ENCODE results near the gene FNIP1. TPM values are rescaled to one million over a fixed set of nuclear protein-coding genes. Genes with fewer than 3 reads are reported as not detected.
A peak's percentile ranks its signal among the peaks of the same experiment; 100 is the strongest.
"Not testable (repeated sequence)": the region's sequence is repeated elsewhere in the genome, so short reads cannot be mapped to it uniquely, and the experiment has no call there.

The FNIP1 gene
- total RNA-seq, 1 donor from 2014 or later = 60.7 TPM

- no peak for DNase-seq (ENCODE audit: low spot score)
Observed at GRCh38 chr5:131639148-131639547, 157.7 kb downstream of the FNIP1 start.

GRCh38 chr5:131637694-131638093 lies 159.1 kb downstream of the FNIP1 start:
- no peak for DNase-seq (ENCODE audit: low spot score)

- DNase-seq (ENCODE audit: low spot score) = peak; percentile 41
Observed at GRCh38 chr5:131635684-131636572, 160.9 kb downstream of the FNIP1 start.

- peak; percentile 100 for DNase-seq (ENCODE audit: low spot score)
Observed at GRCh38 chr5:131634996-131635683, 161.7 kb downstream of the FNIP1 start, which contains the start of gene RAPGEF6. Gene RAPGEF6, minus strand, starts transcription at chr5:131635229. Its CDS starts 199 bp downstream, at chr5:131635030.

GRCh38 chr5:131634666-131634995 lies 162.2 kb downstream of the FNIP1 start:
- DNase-seq (ENCODE audit: low spot score) = no peak

- DNase-seq (ENCODE audit: low spot score) = no peak
Observed at GRCh38 chr5:131634238-131634637, 162.6 kb downstream of the FNIP1 start.

GRCh38 chr5:131633830-131634229 lies 163.0 kb downstream of the FNIP1 start:
- no peak for DNase-seq (ENCODE audit: low spot score)

GRCh38 chr5:131630963-131631350 lies 165.9 kb downstream of the FNIP1 start:
- no peak for DNase-seq (ENCODE audit: low spot score)

- no peak for DNase-seq (ENCODE audit: low spot score)
Observed at GRCh38 chr5:131630208-131630962, 166.4 kb downstream of the FNIP1 start.

- no peak for DNase-seq (ENCODE audit: low spot score)
Observed at GRCh38 chr5:131628990-131629389, 167.8 kb downstream of the FNIP1 start.

GRCh38 chr5:131627207-131627865 lies 169.5 kb downstream of the FNIP1 start:
- no peak for DNase-seq (ENCODE audit: low spot score)

- no peak for DNase-seq (ENCODE audit: low spot score)
Observed at GRCh38 chr5:131622633-131623032, 174.2 kb downstream of the FNIP1 start.

- not testable (repeated sequence) for DNase-seq (ENCODE audit: low spot score)
Observed at GRCh38 chr5:131621164-131621563, 175.7 kb downstream of the FNIP1 start.

- no peak for DNase-seq (ENCODE audit: low spot score)
Observed at GRCh38 chr5:131619102-131619501, 177.7 kb downstream of the FNIP1 start.

GRCh38 chr5:131617140-131617822 lies 179.5 kb downstream of the FNIP1 start:
- DNase-seq (ENCODE audit: low spot score) = no peak

- DNase-seq (ENCODE audit: low spot score) = no peak
Observed at GRCh38 chr5:131615957-131616356, 180.9 kb downstream of the FNIP1 start.

GRCh38 chr5:131613423-131613822 lies 183.4 kb downstream of the FNIP1 start:
- DNase-seq (ENCODE audit: low spot score) = no peak

GRCh38 chr5:131611064-131611381 lies 185.8 kb downstream of the FNIP1 start:
- DNase-seq (ENCODE audit: low spot score) = no peak

- DNase-seq (ENCODE audit: low spot score) = peak; percentile 66
Observed at GRCh38 chr5:131610198-131611063, 186.4 kb downstream of the FNIP1 start.

GRCh38 chr5:131609774-131610173 lies 187.0 kb downstream of the FNIP1 start:
- no peak for DNase-seq (ENCODE audit: low spot score)
